ENCODE results near the gene PDE3B. TPM values are rescaled to one million over a fixed set of nuclear protein-coding genes. Genes with fewer than 3 reads are reported as not detected.

The PDE3B gene
- total RNA-seq, 3 donors from 2014 or later, result 14.1 to 177 (median 17.3) TPM

- no peak overlapping the region for H3K27ac ChIP-seq
- H3K9me3 ChIP-seq, result no peaks in the 10 kb centered on the region
- H3K4me3 ChIP-seq, result no peak overlapping the region
- intact Hi-C loops (cut with DNase I; ENCODE audit: low total_unique reads), result no loop called here
- DNase-seq (ENCODE audit: low spot score in 2 of 2), result no peak
- no peaks in the 10 kb centered on the region for H3K4me1 ChIP-seq
- peaks cover 0 to 4% of the 10 kb centered on the region in 2 donors for H3K27me3 ChIP-seq
- H3K36me3 ChIP-seq, result no peaks in the 10 kb centered on the region
- TF ChIP-seq POLR2A (IDR thresholded peaks at IDR 0.05) (no peak), CTCF (IDR thresholded peaks at IDR 0.05) (no peak), POLR2AphosphoS5 (IDR thresholded peaks at IDR 0.05) (no peak)
Observed at GRCh38 chr11:14906993-14907392, 263.4 kb downstream of the PDE3B start.

- intact Hi-C loops (cut with DNase I; ENCODE audit: low total_unique reads), result no loop called here
- Histone ChIP-seq H3K9me3 (no peaks in the 10 kb centered on the region), H3K27ac (no peak overlapping the region), H3K36me3 (no peaks in the 10 kb centered on the region), H3K27me3 (peaks cover 0 to 4% of the 10 kb centered on the region in 2 donors), H3K4me3 (no peak overlapping the region), H3K4me1 (no peaks in the 10 kb centered on the region)
- DNase-seq (ENCODE audit: low spot score in 2 of 2), result peak; percentile 40 to 71
- TF ChIP-seq POLR2AphosphoS5 (IDR thresholded peaks at IDR 0.05), result no peak
- TF ChIP-seq CTCF (IDR thresholded peaks at IDR 0.05), result peak in 2 of 3 donors; percentile 49 to 51
Observed at GRCh38 chr11:14907411-14908213, 264.0 kb downstream of the PDE3B start.

DNA sequence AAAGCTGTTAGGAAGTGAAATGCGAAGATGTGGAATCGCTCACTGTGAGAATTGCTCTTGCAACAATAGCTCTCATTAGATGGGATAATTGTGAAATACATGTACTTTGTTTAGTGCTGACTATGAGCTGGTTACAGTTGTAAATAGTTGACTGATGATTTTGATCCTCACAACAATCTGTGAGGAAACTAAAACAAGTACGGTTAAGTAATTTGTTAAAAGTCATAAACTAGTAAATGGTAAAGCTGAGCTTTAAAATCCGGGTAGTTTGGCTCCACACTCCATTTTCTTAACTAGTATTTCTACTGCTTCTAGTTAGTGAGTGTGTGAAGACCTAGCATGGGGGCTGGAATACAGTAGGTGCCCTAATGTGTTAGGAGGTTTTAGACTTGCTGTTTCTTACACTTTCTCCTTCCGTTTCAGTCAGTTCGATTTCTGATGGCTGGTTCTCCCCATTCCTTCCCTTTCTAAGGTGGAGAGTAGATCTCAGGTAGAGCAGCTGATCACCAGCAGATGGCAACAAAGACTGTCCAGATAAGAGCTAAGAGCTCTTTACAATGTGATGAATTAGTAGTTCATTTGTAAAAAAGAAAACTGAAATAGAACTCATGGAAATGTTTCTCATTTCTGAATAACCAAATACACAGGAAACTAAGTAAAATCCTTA lies 264.7 kb downstream of the PDE3B start:
- intact Hi-C loops (cut with DNase I; ENCODE audit: low total_unique reads), result no loop called here
- H3K4me1 ChIP-seq, result no peaks in the 10 kb centered on the region
- no peaks in the 10 kb centered on the region for H3K36me3 ChIP-seq
- TF ChIP-seq CTCF (IDR thresholded peaks at IDR 0.05) (peak in 1 of 3 donors; percentile 32), POLR2A (IDR thresholded peaks at IDR 0.05) (no peak)
- H3K27me3 ChIP-seq, result peaks cover 0 to 4% of the 10 kb centered on the region in 2 donors
- no peak overlapping the region for H3K27ac ChIP-seq
- no peak overlapping the region for H3K4me3 ChIP-seq
- DNase-seq (ENCODE audit: low spot score in 2 of 2), result no peak
- no peaks in the 10 kb centered on the region for H3K9me3 ChIP-seq

DNA sequence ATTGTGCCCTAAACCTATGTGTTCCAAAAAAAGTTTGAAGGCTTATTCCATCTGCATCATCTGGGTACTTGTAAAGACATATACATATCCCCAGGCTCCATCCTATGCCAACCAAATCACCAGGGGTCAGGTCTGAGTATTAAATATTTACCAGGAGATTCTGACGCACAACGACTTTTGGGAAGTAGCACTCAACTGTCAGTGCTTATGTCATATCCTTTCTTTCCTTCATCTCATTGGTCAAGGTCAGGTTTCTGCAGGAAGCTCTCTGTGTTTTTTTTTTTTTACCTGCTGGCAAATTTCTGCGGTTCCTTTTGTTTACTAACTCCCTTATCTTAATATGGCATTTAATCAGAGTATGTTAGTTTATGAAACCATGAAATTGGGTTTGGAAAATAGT lies 270.9 kb downstream of the PDE3B start:
- Histone ChIP-seq H3K4me3 (no peak overlapping the region), H3K4me1 (no peaks in the 10 kb centered on the region), H3K36me3 (no peaks in the 10 kb centered on the region), H3K27ac (no peak overlapping the region), H3K9me3 (no peaks in the 10 kb centered on the region), H3K27me3 (peaks cover 0 to 4% of the 10 kb centered on the region in 2 donors)
- intact Hi-C loops (cut with DNase I; ENCODE audit: low total_unique reads), result no loop called here
- TF ChIP-seq POLR2A (IDR thresholded peaks at IDR 0.05) (no peak), CTCF (IDR thresholded peaks at IDR 0.05) (no peak), POLR2AphosphoS5 (IDR thresholded peaks at IDR 0.05) (no peak)
- no peak for DNase-seq (ENCODE audit: low spot score in 2 of 2)

- Histone ChIP-seq H3K27ac (no peak overlapping the region), H3K9me3 (no peaks in the 10 kb centered on the region), H3K4me3 (no peak overlapping the region), H3K27me3 (peaks cover 0 to 2% of the 10 kb centered on the region in 2 donors), H3K36me3 (no peaks in the 10 kb centered on the region), H3K4me1 (no peaks in the 10 kb centered on the region)
- intact Hi-C loops (cut with DNase I; ENCODE audit: low total_unique reads), result no loop called here
- TF ChIP-seq CTCF (IDR thresholded peaks at IDR 0.05) (no peak), POLR2AphosphoS5 (IDR thresholded peaks at IDR 0.05) (no peak), POLR2A (IDR thresholded peaks at IDR 0.05) (no peak)
- DNase-seq (ENCODE audit: low spot score in 2 of 2), result no peak
Observed at GRCh38 chr11:14916403-14916802, 272.8 kb downstream of the PDE3B start.

All from breast epithelium (tissue), 4 donors.